ENCODE measurements around the gene RBKS. TPM values are rescaled to one million over a fixed set of nuclear protein-coding genes. Genes with fewer than 3 reads are reported as not detected.

RBKS gene
- total and polyA plus RNA-seq, 2 of the 13 experiments (the other 11 are each of a cell fraction or from before 2014, with no cell fraction given) = 7.7 to 8.3 TPM

DNA sequence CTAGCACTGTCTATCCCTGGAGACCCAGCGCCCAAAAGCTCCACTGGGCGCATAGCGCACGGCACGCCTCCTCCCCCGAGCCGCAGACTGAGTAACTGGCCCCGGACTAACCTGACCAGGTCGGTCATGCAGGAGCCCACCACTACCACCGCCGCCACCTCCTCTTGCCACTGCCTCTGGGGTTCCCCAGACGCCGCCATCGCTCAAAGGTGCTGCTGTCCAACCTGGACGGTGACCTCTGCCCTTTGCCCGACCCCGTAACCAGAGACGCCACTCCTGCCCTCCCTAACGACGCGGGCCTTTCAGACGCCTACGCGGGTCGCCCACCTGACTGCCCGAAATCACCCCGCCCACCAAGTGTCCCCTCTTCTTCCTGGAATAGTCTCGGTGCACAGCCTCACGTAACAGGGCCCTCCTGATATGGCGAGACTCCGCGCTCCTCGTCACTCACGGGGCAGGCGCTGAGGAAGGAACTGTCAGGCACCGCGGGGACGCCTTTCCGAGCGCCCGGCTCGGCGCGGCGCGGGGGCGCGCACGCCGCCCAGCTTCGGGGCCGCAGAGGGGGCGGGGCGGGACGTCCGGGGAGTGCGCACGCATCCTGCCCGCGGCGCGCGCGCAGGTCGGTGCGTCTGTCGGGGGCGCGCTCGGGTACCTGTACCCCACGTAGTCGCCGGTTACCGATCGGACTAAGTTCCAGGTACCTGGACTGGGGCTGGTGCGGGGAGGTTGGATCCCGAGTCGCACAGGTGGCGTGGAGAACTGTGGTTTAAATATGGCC lies at the start of gene RBKS, which contains the start of gene BABAM2 (continued):
- TF ChIP-seq ZNF280D (CRISPR knock-in tag; IDR thresholded peaks at IDR 0.05) (peak; percentile 86; the same call in 1 of the 2 replicates), NFIC (IDR thresholded peaks at IDR 0.05; ENCODE audit: low read length) (no peak), HIC2 (CRISPR knock-in tag; IDR thresholded peaks at IDR 0.05; ENCODE audit: low read depth) (no peak), MATR3 (CRISPR knock-in tag; IDR thresholded peaks at IDR 0.05) (no peak), SKI (IDR thresholded peaks at IDR 0.05; ENCODE audit: partially characterized antibody) (peak; percentile 87), ADNP (CRISPR knock-in tag; IDR thresholded peaks at IDR 0.05) (no peak), EEA1 (CRISPR knock-in tag; IDR thresholded peaks at IDR 0.05; ENCODE audit: borderline replicate concordance) (no peak; the same call in 1 of the 2 replicates), KDM6A (CRISPR knock-in tag; IDR thresholded peaks at IDR 0.05; ENCODE audit: low read depth) (no peak)
- TF ChIP-seq, protein P1, sequence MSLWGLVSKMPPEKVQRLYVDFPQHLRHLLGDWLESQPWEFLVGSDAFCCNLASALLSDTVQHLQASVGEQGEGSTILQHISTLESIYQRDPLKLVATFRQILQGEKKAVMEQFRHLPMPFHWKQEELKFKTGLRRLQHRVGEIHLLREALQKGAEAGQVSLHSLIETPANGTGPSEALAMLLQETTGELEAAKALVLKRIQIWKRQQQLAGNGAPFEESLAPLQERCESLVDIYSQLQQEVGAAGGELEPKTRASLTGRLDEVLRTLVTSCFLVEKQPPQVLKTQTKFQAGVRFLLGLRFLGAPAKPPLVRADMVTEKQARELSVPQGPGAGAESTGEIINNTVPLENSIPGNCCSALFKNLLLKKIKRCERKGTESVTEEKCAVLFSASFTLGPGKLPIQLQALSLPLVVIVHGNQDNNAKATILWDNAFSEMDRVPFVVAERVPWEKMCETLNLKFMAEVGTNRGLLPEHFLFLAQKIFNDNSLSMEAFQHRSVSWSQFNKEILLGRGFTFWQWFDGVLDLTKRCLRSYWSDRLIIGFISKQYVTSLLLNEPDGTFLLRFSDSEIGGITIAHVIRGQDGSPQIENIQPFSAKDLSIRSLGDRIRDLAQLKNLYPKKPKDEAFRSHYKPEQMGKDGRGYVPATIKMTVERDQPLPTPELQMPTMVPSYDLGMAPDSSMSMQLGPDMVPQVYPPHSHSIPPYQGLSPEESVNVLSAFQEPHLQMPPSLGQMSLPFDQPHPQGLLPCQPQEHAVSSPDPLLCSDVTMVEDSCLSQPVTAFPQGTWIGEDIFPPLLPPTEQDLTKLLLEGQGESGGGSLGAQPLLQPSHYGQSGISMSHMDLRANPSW (CRISPR knock-in tag; IDR thresholded peaks at IDR 0.05; ENCODE audit: borderline replicate concordance) = 0 out of 2 replicates have a peak, but pooled peaks have one; percentile 60
- TF ChIP-seq, protein P2, sequence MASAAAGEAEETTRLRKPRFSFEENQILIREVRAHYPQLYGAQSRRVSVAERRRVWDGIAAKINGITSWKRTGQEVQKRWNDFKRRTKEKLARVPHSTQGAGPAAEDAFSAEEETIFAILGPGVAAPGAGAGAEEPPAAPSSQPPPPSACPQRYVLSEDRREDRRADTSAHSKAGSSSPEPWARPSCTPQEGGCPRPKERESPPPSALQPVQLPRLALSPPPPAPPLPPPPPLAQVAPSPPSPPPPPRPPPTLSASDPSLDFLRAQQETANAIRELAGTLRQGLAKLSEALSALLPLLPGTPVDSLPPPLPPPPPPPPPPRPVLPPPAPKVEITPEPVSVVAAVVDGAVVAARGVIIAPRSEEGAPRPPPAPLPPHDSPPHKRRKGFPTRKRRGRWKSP (CRISPR knock-in tag; IDR thresholded peaks at IDR 0.05) = peak; percentile 69; the same call in 1 of the 2 replicates
- TF ChIP-seq, protein P3, sequence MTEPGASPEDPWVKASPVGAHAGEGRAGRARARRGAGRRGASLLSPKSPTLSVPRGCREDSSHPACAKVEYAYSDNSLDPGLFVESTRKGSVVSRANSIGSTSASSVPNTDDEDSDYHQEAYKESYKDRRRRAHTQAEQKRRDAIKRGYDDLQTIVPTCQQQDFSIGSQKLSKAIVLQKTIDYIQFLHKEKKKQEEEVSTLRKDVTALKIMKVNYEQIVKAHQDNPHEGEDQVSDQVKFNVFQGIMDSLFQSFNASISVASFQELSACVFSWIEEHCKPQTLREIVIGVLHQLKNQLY (CRISPR knock-in tag; IDR thresholded peaks at IDR 0.05) = no peak
- TF ChIP-seq, protein P4, sequence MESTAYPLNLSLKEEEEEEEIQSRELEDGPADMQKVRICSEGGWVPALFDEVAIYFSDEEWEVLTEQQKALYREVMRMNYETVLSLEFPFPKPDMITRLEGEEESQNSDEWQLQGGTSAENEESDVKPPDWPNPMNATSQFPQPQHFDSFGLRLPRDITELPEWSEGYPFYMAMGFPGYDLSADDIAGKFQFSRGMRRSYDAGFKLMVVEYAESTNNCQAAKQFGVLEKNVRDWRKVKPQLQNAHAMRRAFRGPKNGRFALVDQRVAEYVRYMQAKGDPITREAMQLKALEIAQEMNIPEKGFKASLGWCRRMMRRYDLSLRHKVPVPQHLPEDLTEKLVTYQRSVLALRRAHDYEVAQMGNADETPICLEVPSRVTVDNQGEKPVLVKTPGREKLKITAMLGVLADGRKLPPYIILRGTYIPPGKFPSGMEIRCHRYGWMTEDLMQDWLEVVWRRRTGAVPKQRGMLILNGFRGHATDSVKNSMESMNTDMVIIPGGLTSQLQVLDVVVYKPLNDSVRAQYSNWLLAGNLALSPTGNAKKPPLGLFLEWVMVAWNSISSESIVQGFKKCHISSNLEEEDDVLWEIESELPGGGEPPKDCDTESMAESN (CRISPR knock-in tag; conservative IDR thresholded peaks at IDR 0.05) = peak; percentile 86
- TF ChIP-seq, protein P5, sequence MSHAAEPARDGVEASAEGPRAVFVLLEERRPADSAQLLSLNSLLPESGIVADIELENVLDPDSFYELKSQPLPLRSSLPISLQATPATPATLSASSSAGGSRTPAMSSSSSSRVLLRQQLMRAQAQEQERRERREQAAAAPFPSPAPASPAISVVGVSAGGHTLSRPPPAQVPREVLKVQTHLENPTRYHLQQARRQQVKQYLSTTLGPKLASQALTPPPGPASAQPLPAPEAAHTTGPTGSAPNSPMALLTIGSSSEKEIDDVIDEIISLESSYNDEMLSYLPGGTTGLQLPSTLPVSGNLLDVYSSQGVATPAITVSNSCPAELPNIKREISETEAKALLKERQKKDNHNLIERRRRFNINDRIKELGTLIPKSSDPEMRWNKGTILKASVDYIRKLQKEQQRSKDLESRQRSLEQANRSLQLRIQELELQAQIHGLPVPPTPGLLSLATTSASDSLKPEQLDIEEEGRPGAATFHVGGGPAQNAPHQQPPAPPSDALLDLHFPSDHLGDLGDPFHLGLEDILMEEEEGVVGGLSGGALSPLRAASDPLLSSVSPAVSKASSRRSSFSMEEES (CRISPR knock-in tag; IDR thresholded peaks at IDR 0.05) = peak; percentile 75

Measured in HepG2 (cell line).